Activated T-helper 17 cell treated with anti-CD3 and anti-CD28 coated beads, Interleukin-2, amount 50 U/mL, for 72 hours (primary cell): ENCODE results near the gene NMU. TPM values are rescaled to one million over a fixed set of nuclear protein-coding genes. Genes with fewer than 3 reads are reported as not detected.
A peak's percentile ranks its signal among the peaks of the same experiment; 100 is the strongest.
"Not testable (repeated sequence)": the region's sequence is repeated elsewhere in the genome, so short reads cannot be mapped to it uniquely, and the experiment has no call there.

Source experiments
- ATAC-seq: fragments of 150-1000 bp; cut with Tn5 transposase; replicated peaks from 2 replicates; pipeline ENCODE4 v1.10.0; 2021; ENCODE audit warnings: mild to moderate bottlenecking, moderate library complexity
- H3K27ac Mint-ChIP-seq: one replicate; pipeline ENCODE4 v1.8.0; 2022; ENCODE audit warnings: mixed read lengths
- H3K27me3 Mint-ChIP-seq: one replicate; pipeline ENCODE4 v1.8.0; 2022; ENCODE audit warnings: mixed read lengths
- H3K36me3 Mint-ChIP-seq: one replicate; pipeline ENCODE4 v1.8.0; 2022; ENCODE audit warnings: low read depth, mild to moderate bottlenecking, mixed read lengths
- H3K4me1 Mint-ChIP-seq: one replicate; pipeline ENCODE4 v1.8.0; 2022; ENCODE audit warnings: mixed read lengths
- H3K4me3 Mint-ChIP-seq: one replicate; pipeline ENCODE4 v1.8.0; 2022; ENCODE audit warnings: mild to moderate bottlenecking, mixed read lengths
- H3K9me3 Mint-ChIP-seq: one replicate; pipeline ENCODE4 v1.8.0; 2022; ENCODE audit warnings: mixed read lengths
- total RNA-seq, 2 donors: library from RNA; stranded (reverse); gene quantifications; one replicate each; pipeline ENCODE4 v1.2.3, GENCODE V29; 2022

NMU gene
- total RNA-seq, 2 donors from 2014 or later = 0.53 to 1.0 TPM

GRCh38 chr4:55611358-55612059, 24.6 kb downstream of the NMU start:
- peaks cover 8% of the 10 kb centered on the region for H3K4me1 Mint-ChIP-seq
- no peaks in the 10 kb centered on the region for H3K27me3 Mint-ChIP-seq
- H3K27ac Mint-ChIP-seq = no peak overlapping the region
- no peak for ATAC-seq
- no peaks in the 10 kb centered on the region for H3K36me3 Mint-ChIP-seq
- H3K4me3 Mint-ChIP-seq = no peak overlapping the region
- H3K9me3 Mint-ChIP-seq = no peaks in the 10 kb centered on the region

- no peaks in the 10 kb centered on the region for H3K27me3 Mint-ChIP-seq
- no peak overlapping the region for H3K27ac Mint-ChIP-seq
- H3K4me1 Mint-ChIP-seq = peaks cover 8% of the 10 kb centered on the region
- no peaks in the 10 kb centered on the region for H3K36me3 Mint-ChIP-seq
- H3K4me3 Mint-ChIP-seq = no peak overlapping the region
- H3K9me3 Mint-ChIP-seq = no peaks in the 10 kb centered on the region
- peak; percentile 14 for ATAC-seq
Observed at GRCh38 chr4:55610381-55610780, 25.7 kb downstream of the NMU start.

- Mint-ChIP-seq H3K27ac (no peak overlapping the region), H3K4me3 (peak overlapping the region; percentile 40), H3K9me3 (no peaks in the 10 kb centered on the region), H3K4me1 (peaks cover 8% of the 10 kb centered on the region), H3K36me3 (no peaks in the 10 kb centered on the region), H3K27me3 (no peaks in the 10 kb centered on the region)
- ATAC-seq = peak; percentile 23
Observed at GRCh38 chr4:55609393-55609866, 26.7 kb downstream of the NMU start.

DNA sequence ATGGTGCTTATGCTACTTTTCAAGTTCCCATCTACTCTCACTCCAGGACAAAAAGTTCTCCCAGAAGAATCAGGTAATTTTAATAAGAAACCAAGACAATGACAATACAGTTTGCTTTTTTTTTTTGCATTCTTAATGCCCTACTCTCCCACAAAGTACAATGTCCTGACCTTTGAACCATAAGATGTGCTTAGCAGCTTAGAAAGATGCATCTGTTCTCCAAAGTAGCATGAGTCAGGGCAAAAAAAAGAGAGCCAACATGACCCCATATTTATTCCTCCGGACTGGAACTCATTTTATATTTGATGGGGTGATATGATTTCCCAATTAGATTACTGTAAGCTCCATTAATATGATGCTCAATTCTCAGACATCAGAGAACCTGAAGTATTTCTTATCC, 27.5 kb downstream of the NMU start:
- H3K4me3 Mint-ChIP-seq = no peak overlapping the region
- no peak for ATAC-seq
- peaks cover 8% of the 10 kb centered on the region for H3K4me1 Mint-ChIP-seq
- H3K27me3 Mint-ChIP-seq = no peaks in the 10 kb centered on the region
- H3K27ac Mint-ChIP-seq = no peak overlapping the region
- no peaks in the 10 kb centered on the region for H3K36me3 Mint-ChIP-seq
- H3K9me3 Mint-ChIP-seq = no peaks in the 10 kb centered on the region

DNA sequence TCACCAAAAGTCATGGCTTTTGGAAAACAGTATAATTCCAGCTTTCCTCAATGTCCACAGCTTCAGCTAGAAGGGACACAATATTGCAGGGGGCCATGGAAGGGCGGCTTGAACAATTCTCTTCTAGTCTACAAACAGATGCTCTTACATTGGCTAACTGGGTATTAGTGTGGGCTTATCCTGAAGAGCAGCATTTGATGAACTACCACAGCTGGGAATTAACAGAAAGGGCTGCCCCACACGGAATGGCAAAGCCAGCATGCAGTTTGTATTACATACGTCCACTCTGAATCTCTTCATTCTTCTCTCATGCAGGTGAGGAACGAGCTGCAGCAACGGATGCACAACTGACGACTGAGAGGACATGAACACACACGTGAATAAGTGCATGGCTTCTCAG, 31.1 kb downstream of the NMU start:
- no peak overlapping the region for H3K27ac Mint-ChIP-seq
- H3K36me3 Mint-ChIP-seq = no peaks in the 10 kb centered on the region
- no peaks in the 10 kb centered on the region for H3K27me3 Mint-ChIP-seq
- no peak for ATAC-seq
- no peak overlapping the region for H3K4me3 Mint-ChIP-seq
- H3K9me3 Mint-ChIP-seq = no peaks in the 10 kb centered on the region
- H3K4me1 Mint-ChIP-seq = peaks cover 8% of the 10 kb centered on the region

- no peaks in the 10 kb centered on the region for H3K36me3 Mint-ChIP-seq
- H3K4me3 Mint-ChIP-seq = no peak overlapping the region
- no peak for ATAC-seq
- H3K27ac Mint-ChIP-seq = no peak overlapping the region
- no peaks in the 10 kb centered on the region for H3K4me1 Mint-ChIP-seq
- H3K27me3 Mint-ChIP-seq = peaks cover 3% of the 10 kb centered on the region
- H3K9me3 Mint-ChIP-seq = no peaks in the 10 kb centered on the region
Observed at GRCh38 chr4:55600640-55601039, 35.5 kb downstream of the NMU start.

DNA sequence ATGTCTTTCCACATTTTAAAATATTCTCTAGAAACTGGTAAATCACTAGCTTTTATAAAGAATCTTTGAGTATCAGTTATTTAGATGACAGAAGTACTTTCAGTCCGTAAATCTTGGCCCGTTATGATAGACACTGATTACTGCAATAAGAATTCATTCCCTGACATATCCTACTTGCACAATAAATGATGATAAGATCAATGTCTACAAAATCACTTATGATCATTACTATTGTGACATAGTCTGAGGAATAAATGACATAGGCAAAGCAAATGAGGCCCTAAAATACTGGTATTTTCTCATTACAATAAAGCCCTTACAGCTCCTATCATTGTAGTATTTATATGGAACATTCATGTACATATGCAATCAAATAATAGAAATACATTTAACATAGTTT, 37.5 kb downstream of the NMU start:
- ATAC-seq = no peak
- Mint-ChIP-seq H3K36me3 (no peaks in the 10 kb centered on the region), H3K27me3 (peaks cover 3% of the 10 kb centered on the region), H3K4me1 (no peaks in the 10 kb centered on the region), H3K9me3 (no peaks in the 10 kb centered on the region), H3K27ac (no peak overlapping the region), H3K4me3 (no peak overlapping the region)

GRCh38 chr4:55592014-55592413, 44.1 kb downstream of the NMU start, which contains the start of gene PDCL2:
Gene PDCL2 (minus strand): TSS chr4:55592245. CDS start chr4:55592109, 136 bp downstream.
- no peak within 1 kb of the TSS for H3K4me3 Mint-ChIP-seq
- no peak for ATAC-seq
- H3K9me3 Mint-ChIP-seq = peaks cover 7% of the 10 kb centered on the region
- H3K4me1 Mint-ChIP-seq = no peaks in the 10 kb centered on the region
- H3K27me3 Mint-ChIP-seq = peaks cover 6% of the 10 kb centered on the region
- no peak within 1 kb of the TSS for H3K27ac Mint-ChIP-seq
- no peaks in the 10 kb centered on the region for H3K36me3 Mint-ChIP-seq

DNA sequence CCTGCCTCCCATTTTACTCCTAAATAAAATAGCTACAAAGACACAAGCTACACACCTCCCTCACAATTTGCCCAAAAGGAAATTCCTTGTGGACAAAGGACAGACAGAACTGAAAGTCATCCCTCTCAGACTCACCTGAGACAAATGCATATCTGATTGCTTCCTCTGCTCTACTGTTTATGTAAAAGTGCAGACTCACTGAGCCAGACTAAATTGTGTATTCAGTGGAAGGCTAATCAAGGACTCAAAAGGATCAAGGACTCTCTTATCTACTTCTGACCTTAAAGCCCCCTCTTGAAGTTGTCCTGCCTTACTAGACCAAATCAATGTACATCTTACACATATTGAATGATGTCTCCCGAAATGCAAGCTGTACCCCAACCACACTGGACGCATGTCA, 47.9 kb downstream of the NMU start:
- no peak for ATAC-seq
- Mint-ChIP-seq H3K4me1 (no peaks in the 10 kb centered on the region), H3K4me3 (no peak overlapping the region), H3K27ac (no peak overlapping the region), H3K36me3 (no peaks in the 10 kb centered on the region), H3K27me3 (peaks cover 6% of the 10 kb centered on the region), H3K9me3 (peaks cover 7% of the 10 kb centered on the region)

- not testable (repeated sequence) for H3K4me3 Mint-ChIP-seq, H3K4me1 Mint-ChIP-seq, H3K27ac Mint-ChIP-seq, H3K36me3 Mint-ChIP-seq, H3K27me3 Mint-ChIP-seq, ATAC-seq, H3K9me3 Mint-ChIP-seq
Observed at GRCh38 chr4:55582773-55583172, 53.3 kb downstream of the NMU start.

DNA sequence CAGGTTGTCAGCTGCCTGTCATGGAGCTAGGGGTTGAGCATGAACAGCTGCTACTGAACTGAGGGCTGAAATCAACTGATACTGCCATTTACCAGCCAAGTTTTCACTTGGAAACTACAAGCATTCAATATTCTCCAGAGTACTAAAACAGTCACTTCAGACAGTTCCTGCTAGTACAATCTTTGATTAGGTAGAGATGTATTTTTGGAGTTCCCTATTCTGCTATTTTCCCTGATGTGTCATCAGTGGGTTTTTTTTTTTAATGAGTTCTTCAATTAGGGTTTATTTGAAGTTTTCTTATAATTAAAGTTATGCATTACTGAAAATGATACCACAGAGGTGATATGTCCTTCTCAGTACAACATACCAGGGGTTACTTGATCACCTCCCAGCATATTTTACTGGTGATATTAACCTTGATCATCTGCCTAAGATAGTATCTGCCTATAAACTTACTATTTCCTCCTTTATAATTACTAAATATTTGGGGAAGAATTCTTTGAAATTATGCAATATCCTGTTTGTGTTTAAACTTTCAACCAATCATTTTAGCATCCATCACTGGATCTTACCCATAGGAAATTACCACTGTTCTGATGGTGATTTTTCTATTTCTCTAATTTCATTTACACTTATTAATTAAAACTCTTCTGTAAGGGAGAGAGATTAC, 57.6 kb downstream of the NMU start:
- ATAC-seq = no peak
- H3K4me1 Mint-ChIP-seq = no peaks in the 10 kb centered on the region
- H3K4me3 Mint-ChIP-seq = no peak overlapping the region
- no peak overlapping the region for H3K27ac Mint-ChIP-seq
- H3K36me3 Mint-ChIP-seq = no peaks in the 10 kb centered on the region
- no peaks in the 10 kb centered on the region for H3K27me3 Mint-ChIP-seq
- H3K9me3 Mint-ChIP-seq = peaks cover 9% of the 10 kb centered on the region

DNA sequence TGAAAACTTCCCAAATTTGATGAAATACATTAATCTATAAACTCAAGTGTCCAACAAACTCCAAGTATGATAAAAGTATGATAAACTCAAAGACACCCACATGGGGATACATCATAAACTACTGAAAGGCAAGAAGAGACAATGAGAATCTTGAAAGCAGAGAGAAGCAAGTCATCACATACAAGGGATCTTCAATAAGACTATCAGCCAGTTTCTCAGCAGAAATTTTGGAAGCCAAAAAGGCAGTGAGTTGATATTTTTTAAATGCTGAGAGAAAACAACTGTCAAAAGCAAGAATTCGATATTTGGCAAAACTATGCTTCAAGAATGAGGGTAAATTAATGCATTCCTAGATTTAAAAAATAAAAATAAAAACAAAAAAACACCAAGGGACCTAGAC, 60.6 kb downstream of the NMU start:
- ATAC-seq = no peak

GRCh38 chr4:55574252-55574651, 61.8 kb downstream of the NMU start:
- no peaks in the 10 kb centered on the region for H3K27me3 Mint-ChIP-seq
- no peaks in the 10 kb centered on the region for H3K36me3 Mint-ChIP-seq
- peak; percentile 26 for ATAC-seq
- H3K4me3 Mint-ChIP-seq = no peak overlapping the region
- no peak overlapping the region for H3K27ac Mint-ChIP-seq
- H3K4me1 Mint-ChIP-seq = no peaks in the 10 kb centered on the region
- peaks cover 9% of the 10 kb centered on the region for H3K9me3 Mint-ChIP-seq

More for the DNA sequence above, 60.6 kb downstream of the NMU start:
- Mint-ChIP-seq H3K27me3 (no peaks in the 10 kb centered on the region), H3K4me1 (no peaks in the 10 kb centered on the region), H3K9me3 (peaks cover 9% of the 10 kb centered on the region), H3K27ac (no peak overlapping the region), H3K36me3 (no peaks in the 10 kb centered on the region), H3K4me3 (no peak overlapping the region)

DNA sequence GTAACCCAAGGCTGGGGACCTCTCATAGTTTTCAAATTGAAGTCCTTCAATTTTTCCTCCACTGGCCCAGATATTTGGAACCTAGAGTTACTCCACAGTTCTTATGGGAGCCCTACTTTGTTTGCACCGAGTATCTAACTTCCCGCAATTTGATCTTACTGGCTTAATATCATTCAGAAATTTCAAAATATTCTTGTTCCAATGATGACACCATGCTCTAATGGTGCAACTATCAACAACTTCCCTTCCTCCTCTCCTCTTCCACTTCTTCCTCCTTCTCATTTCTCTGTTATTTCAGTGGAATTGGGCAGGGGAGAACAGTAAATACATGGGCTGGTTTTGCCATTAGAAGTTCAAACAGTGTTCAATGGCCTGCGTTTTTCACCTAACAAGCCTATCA, 64.3 kb downstream of the NMU start:
- no peak overlapping the region for H3K4me3 Mint-ChIP-seq
- H3K9me3 Mint-ChIP-seq = peaks cover 4% of the 10 kb centered on the region
- no peaks in the 10 kb centered on the region for H3K36me3 Mint-ChIP-seq
- H3K4me1 Mint-ChIP-seq = no peaks in the 10 kb centered on the region
- peaks cover 6% of the 10 kb centered on the region for H3K27me3 Mint-ChIP-seq
- H3K27ac Mint-ChIP-seq = no peak overlapping the region
- no peak for ATAC-seq

GRCh38 chr4:55568905-55569504, 67.1 kb downstream of the NMU start:
- Mint-ChIP-seq H3K4me3 (no peak overlapping the region), H3K9me3 (no peaks in the 10 kb centered on the region)

More at GRCh38 chr4:55568905-55569504, 67.1 kb downstream of the NMU start:
- H3K4me1 Mint-ChIP-seq = no peaks in the 10 kb centered on the region
- H3K27ac Mint-ChIP-seq = no peak overlapping the region
- H3K27me3 Mint-ChIP-seq = peaks cover 6% of the 10 kb centered on the region
- ATAC-seq = no peak
- H3K36me3 Mint-ChIP-seq = no peaks in the 10 kb centered on the region
